SU-DHL-6 (cell line): ENCODE data around the gene MC5R.

Source experiments
- H2AFZ ChIP-seq: fragments of 200-600 bp; sonication (generic); 2 replicates; pipeline ENCODE4 v1.6.1; 2014; ENCODE audit warnings: low read depth, mild to moderate bottlenecking, moderate library complexity, mixed read lengths, antibody characterized with exemption, low read length; ENCODE audit not compliant: severe bottlenecking
- H3F3A ChIP-seq: fragments of 200-600 bp; shearing (Covaris generic); 2 replicates; pipeline ENCODE4 v1.6.0; 2016; ENCODE audit warnings: antibody characterized with exemption, mild to moderate bottlenecking; ENCODE audit not compliant: insufficient read depth
- H3K27ac ChIP-seq: fragments of 200-600 bp; sonication (generic); 2 replicates; pipeline ENCODE4 v1.5.1; 2016; ENCODE audit warnings: low read depth, mild to moderate bottlenecking, low read length, moderate library complexity, mixed read lengths
- H3K27me3 ChIP-seq: fragments of 200-600 bp; sonication (generic), shearing (Covaris generic); 2 replicates; pipeline ENCODE4 v1.6.0; 2014; ENCODE audit warnings: mild to moderate bottlenecking, low read length
- H3K36me3 ChIP-seq: fragments of 200-600 bp; sonication (generic); 2 replicates; pipeline ENCODE4 v1.6.1; 2014; ENCODE audit warnings: mild to moderate bottlenecking, low read length, mixed read lengths
- H3K4me2 ChIP-seq: fragments of 300-600, 200-600 bp; shearing (Covaris generic), sonication (generic); 2 replicates; pipeline ENCODE4 v1.6.0; 2014; ENCODE audit warnings: low read length, low read depth, mild to moderate bottlenecking; ENCODE audit not compliant: poor library complexity, severe bottlenecking
- H3K4me3 ChIP-seq: fragments of 200-600 bp; sonication (generic); 2 replicates; pipeline ENCODE4 v1.5.1; 2014; ENCODE audit warnings: antibody characterized with exemption, low read length, mild to moderate bottlenecking, mixed read lengths; ENCODE audit not compliant: insufficient read depth, poor library complexity, severe bottlenecking
- H3K79me2 ChIP-seq: fragments of 200-600 bp; sonication (generic); 2 replicates; pipeline ENCODE4 v1.6.1; 2014; ENCODE audit warnings: mild to moderate bottlenecking, low read length, moderate library complexity; ENCODE audit not compliant: insufficient read depth
- H3K9ac ChIP-seq: fragments of 200-600 bp; sonication (generic); 2 replicates; pipeline ENCODE4 v1.7.0; 2014; ENCODE audit warnings: mild to moderate bottlenecking, low read length
- H3K9me2 ChIP-seq: fragments of 200-600 bp; sonication (generic); replicated peaks from 2 replicates; pipeline ENCODE4 v1.6.1; 2014; ENCODE audit warnings: low read length; ENCODE audit not compliant: insufficient read depth
- H3K9me3 ChIP-seq: fragments of 200-600 bp; sonication (generic); 2 replicates; pipeline ENCODE4 v1.6.1; 2014; ENCODE audit warnings: low read length, mixed read lengths; ENCODE audit not compliant: insufficient read depth
- H4K20me1 ChIP-seq: fragments of 200-600 bp; sonication (generic); 2 replicates; pipeline ENCODE4 v1.6.1; 2014; ENCODE audit warnings: low read depth, mild to moderate bottlenecking, antibody characterized with exemption, low read length, moderate library complexity, mixed read lengths
- CTCF ChIP-seq: fragments of 200-600 bp; sonication (generic); IDR thresholded peaks from one replicate; pipeline ENCODE4 v1.5.1; 2017; ENCODE audit warnings: antibody characterized with exemption, mild to moderate bottlenecking, low read length, moderate library complexity; ENCODE audit not compliant: insufficient read depth, poor library complexity, severe bottlenecking
- EZH2phosphoT487 ChIP-seq: fragments of 200-600 bp; sonication (generic), shearing (Covaris generic); conservative IDR thresholded peaks from 2 replicates; pipeline ENCODE4 v1.6.1; 2018; ENCODE audit warnings: mild to moderate bottlenecking, antibody characterized with exemption, low read length, moderate library complexity, mixed read lengths

MC5R gene

GRCh38 chr18:13868501-13869271, 44.7 kb downstream of the MC5R start:
- Histone ChIP-seq H3K9ac (no peak overlapping the region), H3K4me3 (no peak overlapping the region), H3F3A (no peaks in the 10 kb centered on the region), H3K9me2 (no peaks in the 10 kb centered on the region), H3K27ac (no peak overlapping the region), H3K36me3 (no peaks in the 10 kb centered on the region), H3K4me2 (no peak overlapping the region), H3K27me3 (no peaks in the 10 kb centered on the region), H3K9me3 (no peaks in the 10 kb centered on the region), H2AFZ (no peak overlapping the region), H3K79me2 (no peaks in the 10 kb centered on the region), H4K20me1 (no peaks in the 10 kb centered on the region)
- TF ChIP-seq CTCF, result no peak
- TF ChIP-seq EZH2phosphoT487, result no peak

GRCh38 chr18:13871701-13872100, 47.8 kb downstream of the MC5R start:
- Histone ChIP-seq H3K4me3 (no peak overlapping the region), H2AFZ (no peak overlapping the region), H3K27ac (no peak overlapping the region), H3K4me2 (no peak overlapping the region), H3K36me3 (no peaks in the 10 kb centered on the region), H3K9ac (no peak overlapping the region), H3K79me2 (no peaks in the 10 kb centered on the region), H3F3A (no peaks in the 10 kb centered on the region), H4K20me1 (no peaks in the 10 kb centered on the region), H3K9me2 (no peaks in the 10 kb centered on the region), H3K27me3 (no peaks in the 10 kb centered on the region), H3K9me3 (no peaks in the 10 kb centered on the region)
- no peak for TF ChIP-seq CTCF
- TF ChIP-seq EZH2phosphoT487, result no peak

- no peaks in the 10 kb centered on the region for H3K36me3 ChIP-seq
- H3K27me3 ChIP-seq, result no peaks in the 10 kb centered on the region
- H3K79me2 ChIP-seq, result no peaks in the 10 kb centered on the region
- H3K4me3 ChIP-seq, result no peak overlapping the region
- no peaks in the 10 kb centered on the region for H3K9me2 ChIP-seq
- no peak overlapping the region for H3K4me2 ChIP-seq
- no peak overlapping the region for H3K9ac ChIP-seq
- no peaks in the 10 kb centered on the region for H3K9me3 ChIP-seq
- H3K27ac ChIP-seq, result no peak overlapping the region
- H2AFZ ChIP-seq, result no peak overlapping the region
- no peaks in the 10 kb centered on the region for H3F3A ChIP-seq
- no peaks in the 10 kb centered on the region for H4K20me1 ChIP-seq
- TF ChIP-seq EZH2phosphoT487 (no peak), CTCF (no peak)
These were observed 48.4 kb downstream of the MC5R start for GRCh38 chr18:13872373-13872772.
